GM21526 (cell line): Measurements from ENCODE around the gene HIP1R.

ENCODE experiments used
- ATAC-seq: cut with Tn5 transposase; IDR thresholded peaks from one replicate; pipeline ENCODE4 v1.9.1; 2021; ENCODE audit warnings: moderate library complexity; ENCODE audit not compliant: unreplicated experiment, low FRiP score

The HIP1R gene

GRCh38 chr12:122827258-122827657 lies 8.0 kb upstream of the HIP1R start:
- ATAC-seq: no peak

GRCh38 chr12:122830517-122831214 lies 4.6 kb upstream of the HIP1R start:
- ATAC-seq: no peak

- no peak for ATAC-seq
These were observed 945 bp upstream of the HIP1R start for GRCh38 chr12:122834104-122834920.

- ATAC-seq: peak; percentile 39
These were observed 431 bp downstream of the HIP1R start for GRCh38 chr12:122835750-122836026.

GRCh38 chr12:122836027-122836921 lies 1.0 kb downstream of the HIP1R start:
- ATAC-seq: peak; percentile 37

GRCh38 chr12:122837306-122838265 lies 2.3 kb downstream of the HIP1R start:
- no peak for ATAC-seq

- ATAC-seq: no peak
These were observed 3.6 kb downstream of the HIP1R start for GRCh38 chr12:122838841-122839240.

GRCh38 chr12:122839907-122840554 lies 4.8 kb downstream of the HIP1R start:
- no peak for ATAC-seq

GRCh38 chr12:122840580-122841513 lies 5.6 kb downstream of the HIP1R start:
- ATAC-seq: no peak

GRCh38 chr12:122841544-122842321 lies 6.5 kb downstream of the HIP1R start:
- no peak for ATAC-seq

GRCh38 chr12:122842505-122843405 lies 7.5 kb downstream of the HIP1R start:
- no peak for ATAC-seq

- no peak for ATAC-seq
These were observed 8.2 kb downstream of the HIP1R start for GRCh38 chr12:122843455-122843854.

GRCh38 chr12:122844366-122844971 lies 9.2 kb downstream of the HIP1R start:
- ATAC-seq: no peak

GRCh38 chr12:122845041-122845864 lies 10.0 kb downstream of the HIP1R start:
- no peak for ATAC-seq

GRCh38 chr12:122845865-122846621 lies 10.8 kb downstream of the HIP1R start:
- no peak for ATAC-seq
